ENCODE data around the gene LCORL.

LCORL gene

DNA sequence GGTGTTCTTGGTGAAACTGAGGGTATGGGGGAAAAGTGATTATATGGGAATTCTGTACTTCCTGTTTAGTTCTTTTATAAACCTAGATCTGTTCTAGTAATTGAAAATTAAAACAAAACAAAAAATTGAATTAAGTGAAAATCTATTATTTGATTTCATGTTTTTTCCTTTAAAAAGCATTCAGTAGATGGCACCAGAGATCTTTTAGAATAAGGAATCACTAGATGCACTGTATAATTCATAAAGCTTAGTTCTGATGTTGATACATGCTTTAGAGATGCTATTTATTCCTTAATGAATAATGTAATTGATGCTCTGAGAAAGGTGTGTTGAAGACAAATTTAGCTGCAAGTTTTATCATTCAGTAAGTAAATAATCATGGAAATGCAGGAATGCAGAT, 87.3 kb downstream of the LCORL start:
- no peak for TF ChIP-seq ZFX (IDR thresholded peaks at IDR 0.05; ENCODE audit: borderline replicate concordance)
- TF ChIP-seq, protein P1, sequence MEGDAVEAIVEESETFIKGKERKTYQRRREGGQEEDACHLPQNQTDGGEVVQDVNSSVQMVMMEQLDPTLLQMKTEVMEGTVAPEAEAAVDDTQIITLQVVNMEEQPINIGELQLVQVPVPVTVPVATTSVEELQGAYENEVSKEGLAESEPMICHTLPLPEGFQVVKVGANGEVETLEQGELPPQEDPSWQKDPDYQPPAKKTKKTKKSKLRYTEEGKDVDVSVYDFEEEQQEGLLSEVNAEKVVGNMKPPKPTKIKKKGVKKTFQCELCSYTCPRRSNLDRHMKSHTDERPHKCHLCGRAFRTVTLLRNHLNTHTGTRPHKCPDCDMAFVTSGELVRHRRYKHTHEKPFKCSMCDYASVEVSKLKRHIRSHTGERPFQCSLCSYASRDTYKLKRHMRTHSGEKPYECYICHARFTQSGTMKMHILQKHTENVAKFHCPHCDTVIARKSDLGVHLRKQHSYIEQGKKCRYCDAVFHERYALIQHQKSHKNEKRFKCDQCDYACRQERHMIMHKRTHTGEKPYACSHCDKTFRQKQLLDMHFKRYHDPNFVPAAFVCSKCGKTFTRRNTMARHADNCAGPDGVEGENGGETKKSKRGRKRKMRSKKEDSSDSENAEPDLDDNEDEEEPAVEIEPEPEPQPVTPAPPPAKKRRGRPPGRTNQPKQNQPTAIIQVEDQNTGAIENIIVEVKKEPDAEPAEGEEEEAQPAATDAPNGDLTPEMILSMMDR (IDR thresholded peaks at IDR 0.05), result no peak

DNA sequence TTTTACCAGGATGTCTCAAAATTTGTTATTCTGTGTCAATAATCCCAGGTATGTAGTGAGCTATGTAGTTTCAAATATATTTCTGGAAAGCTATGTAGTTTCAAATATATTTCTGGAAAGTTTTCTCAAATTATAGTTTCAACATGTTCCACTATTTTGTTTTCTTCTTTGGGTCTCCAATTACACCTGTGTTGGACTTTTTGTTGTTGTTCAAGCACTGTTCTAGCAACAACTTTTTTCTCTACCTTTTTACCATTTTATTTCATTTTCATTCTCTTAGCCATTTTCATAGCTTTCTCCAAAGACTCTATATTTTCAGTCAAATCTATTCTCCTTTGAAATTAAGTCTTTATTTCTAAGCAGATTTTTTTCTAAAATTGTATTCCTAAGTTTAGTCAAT, 88.4 kb downstream of the LCORL start:
- no peak overlapping the region for H3K27ac ChIP-seq
- no peak for TF ChIP-seq ZFX (IDR thresholded peaks at IDR 0.05; ENCODE audit: borderline replicate concordance)
- TF ChIP-seq, protein P1 (IDR thresholded peaks at IDR 0.05), result no peak

More for the DNA sequence above, 87.3 kb downstream of the LCORL start:
- no peak overlapping the region for H3K27ac ChIP-seq

DNA sequence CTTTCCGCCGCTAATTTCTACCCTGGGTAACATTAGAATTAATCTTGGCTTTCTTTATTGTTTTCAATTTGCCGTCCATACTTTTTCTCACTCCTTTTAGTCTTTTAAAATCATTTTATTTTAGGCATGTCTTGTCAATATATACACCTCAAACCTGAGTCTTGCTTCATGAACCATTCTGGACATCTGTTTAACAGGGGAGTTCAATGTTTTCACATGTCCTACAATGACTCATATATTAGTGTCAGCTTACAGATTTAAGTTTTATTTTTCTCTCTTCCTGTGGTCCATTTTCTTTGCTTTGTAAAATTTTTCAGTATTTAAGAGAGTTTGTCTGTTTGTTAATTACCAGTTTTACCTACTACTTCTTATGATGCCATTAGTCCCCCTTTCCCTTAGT, 89.5 kb downstream of the LCORL start:
- TF ChIP-seq, protein P1 (IDR thresholded peaks at IDR 0.05), result no peak
- no peak for TF ChIP-seq ZFX (IDR thresholded peaks at IDR 0.05; ENCODE audit: borderline replicate concordance)
- H3K27ac ChIP-seq, result no peak overlapping the region

DNA sequence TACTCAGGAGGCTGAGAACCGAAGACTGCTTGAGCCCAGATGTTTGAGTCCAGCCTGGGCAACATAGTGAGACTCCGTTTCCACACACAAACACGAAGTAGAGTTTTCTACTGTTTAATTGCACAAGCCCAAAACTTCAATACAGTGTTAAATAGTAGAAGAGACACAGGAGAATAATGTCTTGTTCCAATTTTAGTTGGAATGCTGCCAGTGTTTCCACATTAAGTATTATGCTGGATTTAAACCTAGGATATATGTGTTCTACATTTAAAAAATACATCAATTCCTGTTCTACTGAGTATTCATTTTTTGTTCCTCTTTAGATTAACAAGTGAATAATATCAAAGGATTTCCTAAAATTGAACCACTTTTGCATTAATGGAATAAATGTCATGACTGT, 91.3 kb downstream of the LCORL start:
- no peak overlapping the region for H3K27ac ChIP-seq
- no peak for TF ChIP-seq ZFX (IDR thresholded peaks at IDR 0.05; ENCODE audit: borderline replicate concordance)
- TF ChIP-seq, protein P1 (IDR thresholded peaks at IDR 0.05), result no peak

DNA sequence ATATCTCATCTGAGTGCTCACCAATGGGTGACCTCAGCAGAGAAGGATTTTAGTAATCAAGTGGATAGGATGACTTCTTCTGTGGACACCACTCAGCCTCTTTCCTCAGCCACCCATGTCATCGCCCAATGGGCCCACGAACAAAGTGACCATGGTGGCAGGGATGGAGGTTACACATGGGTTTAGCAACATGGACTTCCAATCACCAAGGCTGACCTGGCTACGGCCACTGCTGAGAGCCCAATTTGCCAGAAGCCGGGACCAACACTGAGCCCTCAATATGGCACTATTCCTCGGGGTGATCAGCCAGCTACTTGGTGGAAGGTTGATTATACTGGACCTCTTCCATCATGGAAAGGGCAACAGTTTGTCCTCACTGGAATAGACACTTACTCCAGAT, 97.4 kb downstream of the LCORL start:
- no peak for TF ChIP-seq ZFX (IDR thresholded peaks at IDR 0.05; ENCODE audit: borderline replicate concordance)
- no peak overlapping the region for H3K27ac ChIP-seq

DNA sequence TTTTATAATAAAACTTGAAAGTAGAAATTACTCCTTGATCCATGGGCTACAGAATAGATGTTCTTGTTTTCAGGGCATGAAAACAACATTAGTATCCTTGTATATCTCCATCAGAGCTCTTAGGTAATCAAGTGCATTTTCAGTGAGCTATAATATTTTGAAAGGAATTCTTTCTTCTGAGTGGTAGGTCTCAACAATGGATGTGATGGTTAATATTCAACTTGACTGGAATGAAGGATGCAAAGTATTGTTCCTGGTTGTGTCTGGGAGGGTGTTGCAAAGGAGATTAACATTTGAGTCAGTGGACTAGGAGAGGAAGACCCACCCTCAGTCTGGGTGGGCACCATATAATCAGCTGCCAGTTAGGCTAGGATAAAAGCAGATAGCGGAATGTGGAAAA, 100.1 kb downstream of the LCORL start:
- TF ChIP-seq, protein P1 (IDR thresholded peaks at IDR 0.05), result no peak
- TF ChIP-seq ZFX (IDR thresholded peaks at IDR 0.05; ENCODE audit: borderline replicate concordance), result no peak

DNA sequence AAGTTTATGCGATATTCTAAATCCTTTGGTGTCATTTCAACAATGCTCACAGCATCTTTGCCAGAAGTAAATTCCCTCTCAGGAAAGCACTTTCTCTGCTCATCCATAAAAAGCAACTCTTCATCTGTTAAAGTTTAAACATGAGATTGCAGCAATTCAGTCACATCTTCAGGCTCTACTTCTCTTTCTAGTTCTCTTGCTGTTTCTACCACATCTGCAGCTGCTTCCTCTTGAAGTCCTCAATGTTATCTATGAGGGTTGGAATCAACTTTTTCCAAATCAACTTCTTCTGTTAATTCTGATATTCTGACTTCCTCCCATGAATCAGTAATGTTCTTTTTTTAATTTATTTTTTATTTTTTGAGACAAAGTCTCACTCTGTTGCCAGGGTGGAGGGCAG, 100.9 kb downstream of the LCORL start:
- no peak for TF ChIP-seq ZFX (IDR thresholded peaks at IDR 0.05; ENCODE audit: borderline replicate concordance)
- TF ChIP-seq, protein P1 (IDR thresholded peaks at IDR 0.05), result no peak
- no peak overlapping the region for H3K27ac ChIP-seq

More for the DNA sequence above, 100.1 kb downstream of the LCORL start:
- H3K27ac ChIP-seq, result no peak overlapping the region

DNA sequence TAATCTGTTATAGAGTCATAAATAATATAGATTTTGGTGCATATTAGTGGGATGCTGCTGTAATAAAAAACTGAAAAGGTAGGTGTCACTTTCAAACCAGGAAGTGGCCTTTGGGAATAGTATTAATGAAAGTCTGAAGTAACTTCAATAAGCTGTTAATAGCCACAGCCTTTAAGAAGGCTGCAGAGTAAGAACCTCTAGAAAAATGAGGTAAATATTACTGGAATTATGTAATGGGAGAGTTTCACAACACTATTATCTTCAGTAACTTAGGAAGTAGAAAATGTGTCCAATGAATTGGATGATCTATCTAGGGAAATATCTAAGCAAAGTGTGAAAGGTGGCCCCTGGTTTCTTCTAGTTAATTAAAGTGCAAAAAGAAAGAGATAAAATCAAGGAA, 106.1 kb downstream of the LCORL start:
- H3K27ac ChIP-seq, result no peak overlapping the region
- TF ChIP-seq, protein P1 (IDR thresholded peaks at IDR 0.05), result no peak

All from 22Rv1 (cell line).